Measurements from ENCODE around the gene MED12L. TPM values are rescaled to one million over a fixed set of nuclear protein-coding genes. Genes with fewer than 3 reads are reported as not detected.

The MED12L gene
- total and polyA plus RNA-seq, 9 of the 15 experiments (the other 6 are each of a cell fraction or from before 2014, with no cell fraction given) = not detected

- in situ Hi-C loops (cut with MboI) = no loop called here
- no peak for ATAC-seq
- no peaks in the 10 kb centered on the region for H3K79me2 ChIP-seq (ENCODE audit: control insufficient read depth, insufficient read depth, low read length)
- H3K4me1 ChIP-seq (replicated peaks in 1 of 2; ENCODE audit: control insufficient read depth in 2 of 2, insufficient read depth in 2 of 2, low read length in 2 of 2) = no peaks in the 10 kb centered on the region
- CTCF ChIA-PET (ENCODE audit: low intra/inter-chr PET ratio) = no interaction called here
- no TSS peak for BruUV-seq (replicated peaks)
- H3K36me3 ChIP-seq (ENCODE audit: control insufficient read depth, insufficient read depth, low read length) = no peaks in the 10 kb centered on the region
- no peak for FAIRE-seq
- POLR2A ChIA-PET = interaction anchor here (1.3 kb wide), 1 partner anchor 21 kb away, joined by 4 read pairs; no protein-coding TSS in a partner anchor
- no peaks in the 10 kb centered on the region for H3K9me1 ChIP-seq (ENCODE audit: control insufficient read depth, insufficient read depth, low read length)
- H3K4me3 ChIP-seq = no peak overlapping the region
- no peak overlapping the region for H3K4me2 ChIP-seq (ENCODE audit: insufficient read depth, low read length)
- DNase-seq (ENCODE audit: extremely low read depth in 1 of 4, low spot score in 3 of 4) = no peak
- no peak overlapping the region for H3K9ac ChIP-seq (ENCODE audit: insufficient read depth in 1 of 2, low read depth in 2 of 2, low read length in 2 of 2)
- intact Hi-C loops (cut with micrococcal nuclease) = no loop called here
- H3K9me3 ChIP-seq (replicated peaks; ENCODE audit: control insufficient read depth, insufficient read depth, low read depth, low read length) = no peaks in the 10 kb centered on the region
- H3K27ac ChIP-seq (ENCODE audit: extremely low read depth, low read depth, low read length) = no peak overlapping the region
- 0 out of 5 replicates have a peak, but pooled peaks cover 0 to 3% of the 10 kb centered on the region in 2 experiments for H3K27me3 ChIP-seq (ENCODE audit: control insufficient read depth in 2 of 2, insufficient read depth in 2 of 2, low read length in 2 of 2)
- H4K20me1 ChIP-seq (replicated peaks; ENCODE audit: control insufficient read depth, insufficient read depth, low read length) = no peaks in the 10 kb centered on the region
- 1% methylated on average over 5 of the region's 5 CpGs for WGBS (ENCODE audit: insufficient coverage, low coverage, missing lambda C conversion rate)
- no peak overlapping the region for H2AFZ ChIP-seq (ENCODE audit: low read depth, low read length)
- no peak for TF ChIP-seq JUN (IDR thresholded peaks at IDR 0.05; ENCODE audit: borderline replicate concordance, low read depth, low read length)
- no peak for TF ChIP-seq JUN (CRISPR knock-in tag; IDR thresholded peaks at IDR 0.05; ENCODE audit: borderline replicate concordance)
- TF ChIP-seq ZNF253 (CRISPR knock-in tag; conservative IDR thresholded peaks at IDR 0.05) = no peak
- no peak for TF ChIP-seq ZNF318 (IDR thresholded peaks at IDR 0.05; ENCODE audit: borderline replicate concordance in 1 of 2, low read depth in 1 of 2)
- no peak for TF ChIP-seq CEBPG (CRISPR knock-in tag; IDR thresholded peaks at IDR 0.05)
- TF ChIP-seq CEBPG (tag; conservative IDR thresholded peaks at IDR 0.05 in 1 of 2, IDR thresholded peaks at IDR 0.05 in 1 of 2) = no peak
- no peak for TF ChIP-seq ZNF444 (CRISPR knock-in tag; IDR thresholded peaks at IDR 0.05)
- TF ChIP-seq ETS2 (tag; IDR thresholded peaks at IDR 0.05; ENCODE audit: borderline replicate concordance, poor library complexity, severe bottlenecking) = no peak
- TF ChIP-seq SRSF7 (optimal IDR thresholded peaks at IDR 0.05; ENCODE audit: low read depth, low read length) = no peak
- TF ChIP-seq ZNF668 (CRISPR knock-in tag; IDR thresholded peaks at IDR 0.05) = no peak
- TF ChIP-seq CEBPB (tag; IDR thresholded peaks at IDR 0.05) = no peak
These were observed 282.0 kb downstream of the MED12L start for GRCh38 chr3:151367448-151367847.

All from K562 (cell line).